ENCODE data around the gene FAM83B.

FAM83B gene

DNA sequence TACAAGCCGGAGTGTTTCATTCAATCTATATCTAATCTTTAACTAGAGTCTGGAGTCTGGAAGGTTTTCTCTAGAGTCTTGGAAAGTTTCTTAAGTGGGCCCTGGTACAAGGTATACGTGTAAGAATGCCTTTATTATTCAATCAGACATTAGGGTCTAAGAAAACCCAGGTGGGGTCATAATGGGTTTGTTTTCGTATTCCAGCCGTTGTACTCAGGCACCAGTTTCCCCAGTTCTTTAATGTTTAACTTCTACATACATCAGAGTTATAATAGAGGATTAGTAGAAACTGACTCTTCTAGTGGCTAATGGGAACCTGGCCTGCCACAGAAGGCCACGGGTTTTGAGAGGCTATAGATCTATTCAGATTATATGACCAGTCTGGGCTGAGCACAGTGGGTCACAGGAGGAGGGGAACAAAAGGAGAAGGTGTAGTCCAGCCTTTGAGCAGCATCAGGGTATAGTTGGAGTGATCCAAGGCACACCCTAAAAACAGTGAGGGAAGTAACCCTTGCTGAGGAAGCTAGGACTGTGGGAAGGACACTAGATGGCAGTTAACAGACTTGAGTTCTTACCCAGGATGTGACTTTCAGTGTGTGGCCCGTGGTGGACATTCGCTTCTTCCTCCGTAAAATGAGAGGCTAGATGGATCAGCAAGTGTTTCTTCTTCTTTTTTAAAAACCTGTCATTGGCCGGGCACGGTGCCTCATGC lies 15.5 kb downstream of the FAM83B start:
- Histone ChIP-seq H3K36me3 (ENCODE audit: control insufficient read depth, insufficient read depth, low read length) (no peaks in the 10 kb centered on the region), H3K4me3 (replicated peaks; ENCODE audit: low read depth, low read length) (no peak overlapping the region), H3K27me3 (replicated peaks; ENCODE audit: control insufficient read depth, insufficient read depth, low read length) (no peaks in the 10 kb centered on the region; the same call in 1 of the 2 replicates)
- TF ChIP-seq, protein P1, sequence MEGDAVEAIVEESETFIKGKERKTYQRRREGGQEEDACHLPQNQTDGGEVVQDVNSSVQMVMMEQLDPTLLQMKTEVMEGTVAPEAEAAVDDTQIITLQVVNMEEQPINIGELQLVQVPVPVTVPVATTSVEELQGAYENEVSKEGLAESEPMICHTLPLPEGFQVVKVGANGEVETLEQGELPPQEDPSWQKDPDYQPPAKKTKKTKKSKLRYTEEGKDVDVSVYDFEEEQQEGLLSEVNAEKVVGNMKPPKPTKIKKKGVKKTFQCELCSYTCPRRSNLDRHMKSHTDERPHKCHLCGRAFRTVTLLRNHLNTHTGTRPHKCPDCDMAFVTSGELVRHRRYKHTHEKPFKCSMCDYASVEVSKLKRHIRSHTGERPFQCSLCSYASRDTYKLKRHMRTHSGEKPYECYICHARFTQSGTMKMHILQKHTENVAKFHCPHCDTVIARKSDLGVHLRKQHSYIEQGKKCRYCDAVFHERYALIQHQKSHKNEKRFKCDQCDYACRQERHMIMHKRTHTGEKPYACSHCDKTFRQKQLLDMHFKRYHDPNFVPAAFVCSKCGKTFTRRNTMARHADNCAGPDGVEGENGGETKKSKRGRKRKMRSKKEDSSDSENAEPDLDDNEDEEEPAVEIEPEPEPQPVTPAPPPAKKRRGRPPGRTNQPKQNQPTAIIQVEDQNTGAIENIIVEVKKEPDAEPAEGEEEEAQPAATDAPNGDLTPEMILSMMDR (IDR thresholded peaks at IDR 0.05; ENCODE audit: insufficient read depth, low read length, poor library complexity, severe bottlenecking), result no peak
- DNase-seq (ENCODE audit: extremely low read depth, insufficient read length), result no peak

DNA sequence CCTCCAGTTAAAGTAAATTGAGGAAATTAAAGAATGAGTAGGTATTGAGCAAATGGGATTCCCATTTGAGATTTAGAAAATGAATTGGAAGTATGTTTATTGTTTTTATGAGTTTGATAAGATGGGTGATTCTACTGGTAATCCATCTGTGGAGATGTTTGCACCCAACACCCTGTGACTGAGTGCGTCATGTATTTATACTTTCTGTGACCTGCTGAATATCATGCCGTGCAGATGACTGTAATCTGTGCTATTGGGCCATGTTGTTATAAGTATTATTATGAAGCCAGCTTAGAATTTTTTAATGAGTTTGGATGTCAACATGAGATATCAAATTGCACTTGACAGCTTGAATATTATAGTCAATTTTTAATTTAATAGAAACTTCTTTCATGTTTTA lies 17.7 kb downstream of the FAM83B start:
- DNase-seq (ENCODE audit: extremely low read depth, insufficient read length), result no peak

DNA sequence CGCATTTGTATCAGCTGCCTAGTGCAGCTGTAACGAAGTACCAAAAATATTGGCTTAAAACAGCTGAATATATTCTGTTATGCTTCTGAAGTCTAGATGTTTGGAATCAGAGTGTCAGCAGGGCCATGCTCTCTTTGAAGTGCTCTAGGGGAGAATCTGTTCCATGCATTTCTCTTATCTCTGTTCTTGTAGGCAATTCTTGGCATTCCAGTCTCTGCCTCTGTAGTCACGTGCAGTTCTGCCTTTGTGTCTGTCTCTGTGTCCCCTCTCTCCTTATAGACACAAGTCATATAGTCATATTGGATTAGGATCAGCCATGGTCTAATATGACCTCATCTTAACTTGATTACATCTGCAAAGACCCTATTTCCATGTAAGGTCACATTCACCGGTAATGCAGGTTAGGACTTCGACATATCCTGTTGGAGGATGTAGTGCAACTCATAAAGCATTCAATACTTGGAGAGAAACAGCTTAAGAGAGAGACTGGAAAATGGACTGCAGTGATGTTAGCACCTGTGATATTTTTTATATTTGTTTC lies 18.6 kb downstream of the FAM83B start:
- no peak overlapping the region for H3K4me3 ChIP-seq (replicated peaks; ENCODE audit: low read depth, low read length)
- H3K36me3 ChIP-seq (ENCODE audit: control insufficient read depth, insufficient read depth, low read length), result no peaks in the 10 kb centered on the region
- DNase-seq (ENCODE audit: extremely low read depth, insufficient read length), result no peak
- TF ChIP-seq, protein P1 (IDR thresholded peaks at IDR 0.05; ENCODE audit: insufficient read depth, low read length, poor library complexity, severe bottlenecking), result no peak
- H3K27me3 ChIP-seq (replicated peaks; ENCODE audit: control insufficient read depth, insufficient read depth, low read length), result no peaks in the 10 kb centered on the region; the same call in 1 of the 2 replicates

More for the DNA sequence above, 17.7 kb downstream of the FAM83B start:
- Histone ChIP-seq H3K27me3 (replicated peaks; ENCODE audit: control insufficient read depth, insufficient read depth, low read length) (no peaks in the 10 kb centered on the region; the same call in 1 of the 2 replicates), H3K36me3 (ENCODE audit: control insufficient read depth, insufficient read depth, low read length) (no peaks in the 10 kb centered on the region), H3K4me3 (replicated peaks; ENCODE audit: low read depth, low read length) (no peak overlapping the region)
- TF ChIP-seq, protein P1 (IDR thresholded peaks at IDR 0.05; ENCODE audit: insufficient read depth, low read length, poor library complexity, severe bottlenecking), result no peak

DNA sequence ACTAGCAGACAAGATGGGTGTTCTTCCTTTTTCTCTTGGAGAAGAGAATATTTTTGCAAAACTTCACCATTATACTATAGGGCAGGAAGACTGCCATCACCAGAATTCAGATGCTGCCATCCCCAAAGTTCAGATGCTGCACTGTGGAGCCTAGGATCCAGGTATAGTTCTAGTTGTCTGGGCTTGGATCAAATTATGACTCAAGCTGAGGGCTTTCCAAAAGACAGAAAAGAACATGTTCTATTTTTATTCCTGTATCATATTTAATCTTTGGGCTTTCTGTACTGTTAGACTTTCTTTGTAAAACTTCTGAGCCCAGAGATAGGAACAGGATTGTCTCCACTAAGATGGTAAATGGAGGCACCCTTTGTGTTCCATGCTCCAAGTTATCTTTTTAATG lies 22.0 kb downstream of the FAM83B start:
- TF ChIP-seq, protein P1 (IDR thresholded peaks at IDR 0.05; ENCODE audit: insufficient read depth, low read length, poor library complexity, severe bottlenecking), result no peak
- Histone ChIP-seq H3K36me3 (ENCODE audit: control insufficient read depth, insufficient read depth, low read length) (no peaks in the 10 kb centered on the region), H3K27me3 (replicated peaks; ENCODE audit: control insufficient read depth, insufficient read depth, low read length) (no peaks in the 10 kb centered on the region), H3K4me3 (replicated peaks; ENCODE audit: low read depth, low read length) (no peak overlapping the region)
- no peak for DNase-seq (ENCODE audit: extremely low read depth, insufficient read length)

DNA sequence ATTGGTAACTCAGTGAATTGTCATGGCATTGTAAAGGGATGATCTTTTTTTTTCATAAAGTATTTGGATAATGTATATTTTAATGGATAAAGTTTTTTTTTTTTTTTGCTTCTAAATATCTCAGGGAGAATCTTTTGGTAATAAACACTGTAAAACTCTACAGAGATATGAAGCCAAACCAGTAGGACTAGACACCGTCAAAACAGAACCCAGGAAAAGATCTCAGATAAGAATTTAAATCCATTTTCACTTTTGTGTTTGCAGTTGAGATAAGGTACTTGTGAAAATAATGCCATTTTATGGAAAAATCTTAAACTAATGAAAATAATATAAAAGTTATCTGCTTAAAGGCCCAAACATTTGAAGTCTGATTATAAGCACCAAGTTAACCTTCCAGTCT lies 27.0 kb downstream of the FAM83B start:
- Histone ChIP-seq H3K27me3 (replicated peaks; ENCODE audit: control insufficient read depth, insufficient read depth, low read length) (no peaks in the 10 kb centered on the region), H3K36me3 (ENCODE audit: control insufficient read depth, insufficient read depth, low read length) (no peaks in the 10 kb centered on the region), H3K4me3 (replicated peaks; ENCODE audit: low read depth, low read length) (no peak overlapping the region)
- TF ChIP-seq, protein P1 (IDR thresholded peaks at IDR 0.05; ENCODE audit: insufficient read depth, low read length, poor library complexity, severe bottlenecking), result no peak
- no peak for DNase-seq (ENCODE audit: extremely low read depth, insufficient read length)
